ENCODE measurements around the gene MRAP2.
"Not testable (repeated sequence)": the region's sequence is repeated elsewhere in the genome, so short reads cannot be mapped to it uniquely, and the experiment has no call there.

MRAP2 gene

DNA sequence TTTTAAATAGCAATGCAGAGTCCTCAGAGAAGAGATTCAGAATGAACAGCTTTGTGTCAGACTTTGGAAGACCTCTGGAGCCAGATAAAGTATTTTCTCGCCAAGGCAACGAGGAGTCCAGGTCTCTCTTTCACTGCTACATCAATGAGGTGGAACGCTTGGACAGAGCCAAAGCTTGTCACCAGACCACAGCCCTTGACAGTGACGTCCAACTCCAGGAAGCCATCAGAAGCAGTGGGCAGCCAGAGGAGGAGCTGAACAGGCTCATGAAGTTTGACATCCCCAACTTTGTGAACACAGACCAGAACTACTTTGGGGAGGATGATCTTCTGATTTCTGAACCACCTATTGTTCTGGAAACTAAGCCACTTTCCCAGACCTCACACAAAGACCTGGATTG, 55.5 kb downstream of the MRAP2 start:
- H3K27ac ChIP-seq, result no peak overlapping the region
- TF ChIP-seq, protein P1, sequence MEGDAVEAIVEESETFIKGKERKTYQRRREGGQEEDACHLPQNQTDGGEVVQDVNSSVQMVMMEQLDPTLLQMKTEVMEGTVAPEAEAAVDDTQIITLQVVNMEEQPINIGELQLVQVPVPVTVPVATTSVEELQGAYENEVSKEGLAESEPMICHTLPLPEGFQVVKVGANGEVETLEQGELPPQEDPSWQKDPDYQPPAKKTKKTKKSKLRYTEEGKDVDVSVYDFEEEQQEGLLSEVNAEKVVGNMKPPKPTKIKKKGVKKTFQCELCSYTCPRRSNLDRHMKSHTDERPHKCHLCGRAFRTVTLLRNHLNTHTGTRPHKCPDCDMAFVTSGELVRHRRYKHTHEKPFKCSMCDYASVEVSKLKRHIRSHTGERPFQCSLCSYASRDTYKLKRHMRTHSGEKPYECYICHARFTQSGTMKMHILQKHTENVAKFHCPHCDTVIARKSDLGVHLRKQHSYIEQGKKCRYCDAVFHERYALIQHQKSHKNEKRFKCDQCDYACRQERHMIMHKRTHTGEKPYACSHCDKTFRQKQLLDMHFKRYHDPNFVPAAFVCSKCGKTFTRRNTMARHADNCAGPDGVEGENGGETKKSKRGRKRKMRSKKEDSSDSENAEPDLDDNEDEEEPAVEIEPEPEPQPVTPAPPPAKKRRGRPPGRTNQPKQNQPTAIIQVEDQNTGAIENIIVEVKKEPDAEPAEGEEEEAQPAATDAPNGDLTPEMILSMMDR (IDR thresholded peaks at IDR 0.05), result no peak
- no peak for TF ChIP-seq ZFX (IDR thresholded peaks at IDR 0.05; ENCODE audit: borderline replicate concordance)

DNA sequence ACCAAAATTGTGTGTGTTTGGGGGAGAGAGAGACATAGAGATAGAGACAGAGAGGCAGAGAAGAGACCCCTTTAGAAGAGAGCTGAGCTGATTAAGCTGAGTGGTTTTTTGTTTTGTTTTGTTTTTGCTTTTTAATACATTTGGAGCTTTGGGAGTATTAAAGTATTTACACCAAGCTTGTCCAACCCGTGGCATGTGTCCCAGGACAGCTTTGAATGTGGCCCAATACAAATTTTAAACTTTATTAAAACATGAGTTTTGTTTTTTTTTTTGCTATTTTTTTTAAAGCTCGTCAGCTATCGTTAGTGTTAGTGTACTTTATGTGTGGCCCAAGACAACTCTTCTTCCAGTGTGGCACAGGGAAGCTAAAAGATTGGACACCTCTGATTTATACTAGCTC, 56.0 kb downstream of the MRAP2 start:
- H3K27ac ChIP-seq, result no peak overlapping the region
- TF ChIP-seq, protein P1 (IDR thresholded peaks at IDR 0.05), result no peak

DNA sequence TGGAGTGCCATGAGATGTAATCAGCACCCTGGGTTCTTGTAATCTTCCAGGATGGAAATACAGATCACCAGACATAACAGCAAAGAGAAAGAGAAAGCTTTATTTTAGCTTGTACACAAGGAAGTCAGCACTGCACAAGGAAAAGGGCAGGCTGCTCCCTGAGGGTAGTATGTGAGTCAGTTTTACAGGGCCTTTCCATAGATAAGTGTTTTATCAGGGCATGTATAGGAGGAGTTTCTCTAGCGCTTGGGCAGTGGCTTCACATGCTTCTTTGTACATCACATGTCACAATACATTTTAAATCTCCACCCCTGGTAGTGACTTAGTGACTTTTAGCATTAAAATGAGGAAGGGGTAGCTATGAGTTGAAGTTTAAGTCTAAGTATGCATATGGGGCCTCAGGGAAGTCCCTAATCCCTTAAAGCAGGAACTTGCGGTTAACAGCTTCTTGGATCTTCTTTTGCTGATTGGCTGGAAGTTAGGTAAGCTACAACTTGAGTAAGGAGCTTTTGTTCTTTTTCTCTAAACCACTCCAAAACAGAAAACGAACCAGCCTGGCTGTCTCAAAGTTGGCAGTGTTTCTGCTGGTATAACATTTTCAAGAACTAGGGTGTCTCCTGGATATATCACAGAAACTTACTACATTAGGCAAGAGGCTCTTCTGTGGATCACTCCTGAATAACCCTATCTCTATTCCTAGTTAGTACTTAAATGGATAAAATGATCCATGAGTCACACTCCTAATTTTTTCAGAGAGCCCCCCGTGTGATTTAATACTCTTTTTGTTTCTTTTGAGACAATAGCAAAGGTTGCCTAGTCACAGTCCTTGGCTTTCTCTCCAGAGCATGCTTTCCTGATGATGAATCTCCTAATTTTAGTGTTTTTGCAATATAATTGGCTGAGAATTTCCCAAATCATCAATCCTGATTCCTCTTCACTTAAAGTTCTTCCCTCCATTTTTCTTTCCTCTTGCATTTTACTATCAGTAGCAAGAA, 60.2 kb downstream of the MRAP2 start:
- TF ChIP-seq ZFX (IDR thresholded peaks at IDR 0.05; ENCODE audit: borderline replicate concordance), result no peak
- TF ChIP-seq, protein P1 (IDR thresholded peaks at IDR 0.05), result no peak
- no peak overlapping the region for H3K27ac ChIP-seq

DNA sequence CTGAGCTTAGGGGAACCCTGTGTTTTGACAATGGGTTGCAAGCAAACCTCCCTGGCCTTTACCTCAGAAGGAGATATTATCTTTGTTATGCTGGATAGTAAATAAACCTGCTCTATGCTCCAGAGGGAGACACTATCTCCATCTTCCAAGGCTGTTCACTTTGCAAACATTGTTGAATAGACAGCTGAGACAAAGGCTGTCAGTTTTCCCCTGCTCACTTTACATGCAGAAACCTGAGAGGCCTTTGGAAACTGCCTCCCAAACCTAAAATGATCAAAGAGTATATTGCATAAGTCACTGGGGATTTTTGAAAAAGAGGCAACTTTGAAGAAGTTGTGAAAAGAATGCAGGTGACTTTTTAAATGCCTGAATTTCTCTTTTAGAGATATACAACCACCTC, 61.6 kb downstream of the MRAP2 start:
- H3K27ac ChIP-seq, result no peak overlapping the region
- TF ChIP-seq, protein P1 (IDR thresholded peaks at IDR 0.05), result no peak
- no peak for TF ChIP-seq ZFX (IDR thresholded peaks at IDR 0.05; ENCODE audit: borderline replicate concordance)

DNA sequence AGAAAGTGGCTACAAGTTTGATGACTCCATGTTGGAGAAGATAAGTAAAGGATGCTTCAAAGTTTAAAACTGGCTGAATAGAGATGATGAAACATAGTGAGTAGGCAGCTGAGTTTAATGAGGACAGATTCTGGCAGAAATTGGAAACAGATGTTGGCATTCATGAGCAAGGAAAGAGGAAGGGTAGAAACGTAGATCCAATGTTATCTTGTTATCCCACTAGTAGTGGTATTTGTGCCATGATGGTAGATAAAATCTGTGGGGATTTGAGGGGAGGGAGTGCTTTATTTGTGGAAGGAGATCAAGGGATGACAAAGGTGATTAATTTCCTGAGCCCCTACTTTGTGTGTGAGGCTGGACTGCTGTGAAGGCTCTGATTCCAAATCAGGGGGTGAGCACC, 69.5 kb downstream of the MRAP2 start:
- TF ChIP-seq, protein P1 (IDR thresholded peaks at IDR 0.05), result no peak
- no peak for TF ChIP-seq ZFX (IDR thresholded peaks at IDR 0.05; ENCODE audit: borderline replicate concordance)
- no peak overlapping the region for H3K27ac ChIP-seq

DNA sequence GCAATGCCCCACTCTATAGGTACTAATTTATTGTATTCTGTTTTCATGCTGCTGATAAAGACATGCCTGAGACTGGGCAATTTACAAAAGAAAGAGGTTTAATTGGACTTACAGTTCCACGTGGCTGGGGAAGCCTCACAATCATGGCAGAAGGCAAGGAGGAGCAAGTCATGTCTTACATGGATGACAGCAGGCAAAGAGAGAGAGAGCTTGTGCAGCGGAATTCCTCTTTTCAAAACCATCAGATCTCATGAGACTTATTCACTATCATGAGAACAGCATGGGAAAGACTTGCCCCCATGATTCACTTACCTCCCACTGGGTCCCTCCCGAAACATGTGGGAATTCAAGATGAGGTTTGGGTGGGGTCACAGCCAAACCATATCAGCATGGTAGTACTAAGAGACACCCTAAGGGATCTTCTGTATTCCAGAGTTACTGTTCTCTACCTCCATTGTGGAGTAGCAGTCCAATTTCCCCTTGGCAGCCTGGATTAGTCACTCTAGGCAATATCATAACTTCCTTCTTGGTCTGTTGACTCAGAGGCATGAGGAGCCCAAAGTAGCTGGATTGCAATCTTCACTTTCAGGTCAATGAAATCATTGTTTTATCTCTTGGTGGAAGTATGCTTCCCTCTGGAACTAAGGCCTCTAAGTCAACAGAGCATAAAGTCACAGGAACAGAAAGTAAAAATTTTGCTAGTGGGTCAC, 71.8 kb downstream of the MRAP2 start:
- H3K27ac ChIP-seq, result not testable (repeated sequence)

DNA sequence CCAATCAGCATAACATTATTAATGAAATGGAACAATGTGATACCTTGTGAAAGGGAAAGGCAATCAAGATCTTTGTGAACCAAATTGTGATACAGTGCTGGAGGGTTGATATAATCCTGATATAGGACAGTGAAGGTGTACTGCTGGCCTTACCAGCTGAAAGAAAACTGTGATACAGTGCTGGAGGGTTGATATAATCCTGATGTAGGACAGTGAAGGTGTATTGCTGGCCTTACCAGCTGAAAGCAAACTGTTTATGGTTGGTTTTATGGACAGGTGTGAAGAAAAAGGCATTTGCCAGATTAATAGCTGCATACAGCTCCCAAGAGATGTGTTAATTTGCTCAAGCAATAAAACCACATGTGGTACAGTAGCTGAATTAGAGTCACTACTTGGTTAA, 73.9 kb downstream of the MRAP2 start:
- no peak for TF ChIP-seq ZFX (IDR thresholded peaks at IDR 0.05; ENCODE audit: borderline replicate concordance)
- TF ChIP-seq, protein P1 (IDR thresholded peaks at IDR 0.05), result no peak
- H3K27ac ChIP-seq, result no peak overlapping the region

DNA sequence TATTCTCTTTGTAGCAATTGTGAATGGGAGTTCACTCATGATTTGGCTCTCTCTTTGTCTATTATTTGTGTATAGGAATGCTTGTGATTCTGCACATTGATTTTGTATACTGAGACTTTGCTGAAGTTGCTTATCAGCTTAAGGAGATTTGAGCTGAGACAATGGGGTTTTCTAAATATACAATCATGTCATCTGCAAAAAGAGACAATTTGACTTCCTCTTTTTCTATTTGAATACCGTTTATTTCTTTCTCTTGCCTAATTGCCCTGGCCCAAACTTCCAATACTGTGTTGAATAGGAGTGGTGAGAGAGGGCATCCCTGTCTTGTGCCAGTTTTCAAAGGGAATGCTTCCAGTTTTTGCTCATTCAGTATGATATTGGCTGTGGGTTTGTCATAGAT, 77.8 kb downstream of the MRAP2 start:
- not testable (repeated sequence) for H3K27ac ChIP-seq

DNA sequence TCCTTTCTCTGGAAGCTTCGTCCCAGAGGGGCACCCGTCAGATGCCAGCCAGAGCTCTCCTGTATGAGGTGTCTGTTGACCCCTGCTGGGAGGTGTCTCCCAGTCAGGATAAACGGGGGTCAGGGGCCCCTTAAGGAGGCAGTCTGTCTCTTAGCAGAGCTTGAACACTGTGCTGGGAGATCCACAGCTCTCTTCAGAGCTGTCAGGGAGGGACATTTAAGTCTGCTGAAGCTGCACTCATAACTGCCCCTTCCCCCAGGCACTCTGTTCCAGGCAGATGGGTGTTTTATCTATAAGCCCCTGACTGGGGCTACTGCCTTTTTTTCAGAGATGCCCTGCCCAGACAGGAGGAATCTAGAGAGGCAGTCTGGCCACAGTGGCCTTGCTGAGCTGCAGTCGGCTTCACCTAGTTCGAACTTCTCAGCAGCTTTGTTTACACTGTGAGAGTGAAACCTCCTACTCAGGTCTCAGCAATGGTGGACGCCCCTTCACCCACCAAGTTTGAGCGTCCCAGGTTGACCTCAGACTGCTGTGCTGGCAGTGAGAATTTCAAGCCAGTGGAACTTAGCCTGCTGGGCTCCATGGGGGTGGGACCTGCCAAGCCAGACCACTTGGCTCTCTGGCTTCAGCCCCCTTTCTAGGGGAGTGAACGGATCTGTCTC, 81.5 kb downstream of the MRAP2 start:
- not testable (repeated sequence) for H3K27ac ChIP-seq

Measured in 22Rv1 (cell line).